MCF 10A (cell line): ENCODE results near the gene HAUS1. TPM values are rescaled to one million over a fixed set of nuclear protein-coding genes. Genes with fewer than 3 reads are reported as not detected.
A peak's percentile ranks its signal among the peaks of the same experiment; 100 is the strongest.

ENCODE experiments used
- BruUV-seq: library from RNA; stranded (reverse); fragments of 400-500 nt; replicated peaks from 2 replicates; lab custom pipeline; 2021; lab: Mats Ljungman, UMichigan
- CTCF ChIA-PET: fragments of 300-600 bp; sonication (Branson Sonifier 250); formaldehyde crosslinking; extraction: SDS; loops from one replicate; lab custom pipeline; 2021; ENCODE audit warnings: antibody characterized with exemption, inconsistent platforms; lab: Yijun Ruan, JAX
- POLR2A ChIA-PET: fragments of 300-600, 350-650 bp; sonication (Branson Sonifier 250); formaldehyde crosslinking; extraction: SDS; loops from one replicate; lab custom pipeline; 2020; ENCODE audit warnings: antibody characterized with exemption, inconsistent platforms; lab: Yijun Ruan, JAX
- DNase-seq: peaks from one replicate; pipeline ENCODE4 v3.0.0-alpha.2; 2018; ENCODE audit not compliant: unreplicated experiment
- H3K27ac Mint-ChIP-seq: one replicate; pipeline ENCODE4 v1.8.0; 2022; ENCODE audit warnings: mild to moderate bottlenecking, low read depth, mixed read lengths; ENCODE audit not compliant: unreplicated experiment
- H3K27me3 Mint-ChIP-seq: one replicate; pipeline ENCODE4 v1.8.0; 2022; ENCODE audit warnings: mixed read lengths; ENCODE audit not compliant: insufficient read depth, unreplicated experiment
- H3K36me3 Mint-ChIP-seq: one replicate; pipeline ENCODE4 v1.8.0; 2022; ENCODE audit warnings: mild to moderate bottlenecking, moderate library complexity, mixed read lengths; ENCODE audit not compliant: insufficient read depth, unreplicated experiment
- H3K4me1 Mint-ChIP-seq: one replicate; pipeline ENCODE4 v1.8.0; 2022; ENCODE audit warnings: mixed read lengths; ENCODE audit not compliant: insufficient read depth, unreplicated experiment
- H3K4me3 Mint-ChIP-seq: one replicate; pipeline ENCODE4 v1.8.0; 2022; ENCODE audit warnings: mild to moderate bottlenecking, moderate library complexity, mixed read lengths; ENCODE audit not compliant: unreplicated experiment
- H3K9me3 Mint-ChIP-seq: one replicate; pipeline ENCODE4 v1.8.0; 2022; ENCODE audit warnings: mixed read lengths; ENCODE audit not compliant: unreplicated experiment
- CTCF ChIP-seq: fragments of 200-600 bp; IDR thresholded peaks from one replicate; pipeline ENCODE4 v1.8.0; 2022; ENCODE audit warnings: antibody characterized with exemption, mild to moderate bottlenecking; ENCODE audit not compliant: unreplicated experiment
- intact Hi-C: fragments of 100-400 bp; cut with micrococcal nuclease; formaldehyde crosslinking; loops from 2 replicates; pipeline ENCODE4 v1.14.1; 2022
- total RNA-seq: library from RNA; stranded (reverse); gene quantifications from 2 replicates; pipeline ENCODE4 v1.2.3, GENCODE V29; 2022

Gene HAUS1
- total RNA-seq, 1 experiment from 2014 or later, result 21.6 TPM

GRCh38 chr18:46067438-46068007, 36.7 kb upstream of the HAUS1 start:
- H3K9me3 Mint-ChIP-seq, result no peaks in the 10 kb centered on the region
- intact Hi-C loops, result no loop called here
- ChIA-PET CTCF (no interaction called here), POLR2A (interaction anchor here (0.8 to 1.2 kb wide), 2 partner anchors 13 to 56 kb away, joined by 3 read pairs; no protein-coding TSS in a partner anchor)
- no peak overlapping the region for H3K4me3 Mint-ChIP-seq
- no peak overlapping the region for H3K27ac Mint-ChIP-seq
- BruUV-seq, result no TSS peak
- no peak for TF ChIP-seq CTCF
- peak; percentile 81 for DNase-seq
- no peaks in the 10 kb centered on the region for H3K27me3 Mint-ChIP-seq
- H3K36me3 Mint-ChIP-seq, result peaks cover 19% of the 10 kb centered on the region
- peaks cover 28% of the 10 kb centered on the region for H3K4me1 Mint-ChIP-seq

- H3K4me3 Mint-ChIP-seq, result peak overlapping the region; percentile 28
- peak overlapping the region; percentile 65 for H3K27ac Mint-ChIP-seq
- no TSS peak for BruUV-seq
- no peak for TF ChIP-seq CTCF
- intact Hi-C loops, result no loop called here
- H3K36me3 Mint-ChIP-seq, result peaks cover 19% of the 10 kb centered on the region
- no peaks in the 10 kb centered on the region for H3K27me3 Mint-ChIP-seq
- H3K4me1 Mint-ChIP-seq, result peaks cover 29% of the 10 kb centered on the region
- peak; percentile 72 for DNase-seq
- no peaks in the 10 kb centered on the region for H3K9me3 Mint-ChIP-seq
- CTCF ChIA-PET, result no interaction called here
- POLR2A ChIA-PET, result interaction anchor here (0.6 to 3.1 kb wide), 10 partner anchors 7 to 406 kb away, joined by 3 to 40 read pairs (median 7); partner anchors contain the start of genes ATP5F1A and HAUS1
These were observed 35.4 kb upstream of the HAUS1 start for GRCh38 chr18:46068763-46069162.

- Mint-ChIP-seq H3K4me3 (peak overlapping the region; percentile 28), H3K9me3 (no peaks in the 10 kb centered on the region), H3K4me1 (peaks cover 35% of the 10 kb centered on the region), H3K27me3 (no peaks in the 10 kb centered on the region), H3K36me3 (peaks cover 15% of the 10 kb centered on the region), H3K27ac (peak overlapping the region; percentile 65)
- intact Hi-C loops, result no loop called here
- ChIA-PET POLR2A (interaction anchor here (0.9 to 3.1 kb wide), 13 partner anchors 8 to 452 kb away, joined by 3 to 40 read pairs (median 4); partner anchors contain the start of genes ATP5F1A and HAUS1), CTCF (interaction anchor here (0.8 to 1.5 kb wide), 3 partner anchors 95 to 406 kb away, joined by 3 read pairs; no protein-coding TSS in a partner anchor)
- no peak for TF ChIP-seq CTCF
- DNase-seq, result peak; percentile 80
- BruUV-seq, result no TSS peak
These were observed 34.7 kb upstream of the HAUS1 start for GRCh38 chr18:46069524-46069923.

- TF ChIP-seq CTCF, result no peak
- intact Hi-C loops, result no loop called here
- peaks cover 35% of the 10 kb centered on the region for H3K4me1 Mint-ChIP-seq
- H3K27me3 Mint-ChIP-seq, result no peaks in the 10 kb centered on the region
- CTCF ChIA-PET, result interaction anchor here (0.5 to 1.5 kb wide), 6 partner anchors 61 to 794 kb away, joined by 3 read pairs; no protein-coding TSS in a partner anchor
- POLR2A ChIA-PET, result interaction anchor here (1.0 to 3.1 kb wide), 12 partner anchors 12 to 453 kb away, joined by 3 to 40 read pairs (median 5); partner anchors contain the start of genes ATP5F1A and HAUS1
- H3K4me3 Mint-ChIP-seq, result peak overlapping the region; percentile 85
- BruUV-seq, result no TSS peak
- peaks cover 12% of the 10 kb centered on the region for H3K36me3 Mint-ChIP-seq
- H3K27ac Mint-ChIP-seq, result peak overlapping the region; percentile 65
- DNase-seq, result no peak
- no peaks in the 10 kb centered on the region for H3K9me3 Mint-ChIP-seq
These were observed 34.0 kb upstream of the HAUS1 start for GRCh38 chr18:46070232-46070631.
